Gastroesophageal sphincter (tissue), 3 donors: Measurements from ENCODE around the gene PGPEP1.

Experiments used
- EP300 ChIP-seq: sonication (generic); formaldehyde crosslinking; IDR thresholded peaks from one replicate; pipeline ENCODE4 v1.6.1; 2017; ENCODE audit warnings: antibody characterized with exemption, mild to moderate bottlenecking
- POLR2A ChIP-seq, 2 donors: fragments of 450-650 bp; IDR thresholded peaks; one replicate each; pipeline ENCODE4 v1.6.1; 2017; ENCODE audit warnings: antibody characterized with exemption in 2 of 2, mild to moderate bottlenecking in 2 of 2, moderate library complexity in 1 of 2
- TF ChIP-seq, protein P1 (sequence below), 4 experiments: fragments of 200-600 bp in 2 of 4; fragments of 450-650 bp in 2 of 4; sonication (generic) in 1 of 4; IDR thresholded peaks; one replicate each; pipeline ENCODE4 v1.5.1; 2017 to 2019; ENCODE audit warnings: antibody characterized with exemption in 4 of 4, mild to moderate bottlenecking in 2 of 4, moderate library complexity in 2 of 4

DNA sequence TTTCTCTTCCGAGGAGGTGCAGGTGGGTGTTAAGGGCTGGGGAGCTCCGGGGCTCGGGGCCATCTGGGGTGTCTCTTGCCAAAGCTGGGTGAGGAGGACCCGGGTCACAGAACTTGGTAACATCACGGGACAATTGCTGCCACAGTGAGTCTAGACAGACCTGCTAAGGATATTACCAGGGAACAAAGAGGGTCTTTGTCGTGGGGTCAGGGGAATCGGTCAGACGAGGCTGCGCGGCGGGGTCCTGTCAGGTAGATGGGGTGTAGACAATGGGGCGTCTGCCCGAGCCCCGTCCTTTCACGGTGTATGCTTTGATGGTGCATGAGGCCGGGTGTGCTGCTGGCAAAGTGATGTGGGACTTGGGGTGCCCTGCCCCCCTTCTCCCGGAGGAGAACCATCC, 7.8 kb downstream of the PGPEP1 start:
- no peak for TF ChIP-seq POLR2A (IDR thresholded peaks at IDR 0.05)
- TF ChIP-seq EP300 = no peak
- TF ChIP-seq, protein P1, sequence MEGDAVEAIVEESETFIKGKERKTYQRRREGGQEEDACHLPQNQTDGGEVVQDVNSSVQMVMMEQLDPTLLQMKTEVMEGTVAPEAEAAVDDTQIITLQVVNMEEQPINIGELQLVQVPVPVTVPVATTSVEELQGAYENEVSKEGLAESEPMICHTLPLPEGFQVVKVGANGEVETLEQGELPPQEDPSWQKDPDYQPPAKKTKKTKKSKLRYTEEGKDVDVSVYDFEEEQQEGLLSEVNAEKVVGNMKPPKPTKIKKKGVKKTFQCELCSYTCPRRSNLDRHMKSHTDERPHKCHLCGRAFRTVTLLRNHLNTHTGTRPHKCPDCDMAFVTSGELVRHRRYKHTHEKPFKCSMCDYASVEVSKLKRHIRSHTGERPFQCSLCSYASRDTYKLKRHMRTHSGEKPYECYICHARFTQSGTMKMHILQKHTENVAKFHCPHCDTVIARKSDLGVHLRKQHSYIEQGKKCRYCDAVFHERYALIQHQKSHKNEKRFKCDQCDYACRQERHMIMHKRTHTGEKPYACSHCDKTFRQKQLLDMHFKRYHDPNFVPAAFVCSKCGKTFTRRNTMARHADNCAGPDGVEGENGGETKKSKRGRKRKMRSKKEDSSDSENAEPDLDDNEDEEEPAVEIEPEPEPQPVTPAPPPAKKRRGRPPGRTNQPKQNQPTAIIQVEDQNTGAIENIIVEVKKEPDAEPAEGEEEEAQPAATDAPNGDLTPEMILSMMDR (IDR thresholded peaks at IDR 0.05) = no peak
